RKO (cell line): ENCODE results near the gene ANKRD13A.

Experiments
- DNase-seq: peaks from one replicate; pipeline ENCODE4 v3.0.0-alpha.2; 2016; ENCODE audit warnings: low spot score

Gene ANKRD13A

GRCh38 chr12:109998904-109999648, at the start of gene ANKRD13A:
TSS of gene ANKRD13A (plus strand) at chr12:109999430. CDS start at chr12:109999689, 259 bp downstream.
- DNase-seq, result peak; percentile 96

DNA sequence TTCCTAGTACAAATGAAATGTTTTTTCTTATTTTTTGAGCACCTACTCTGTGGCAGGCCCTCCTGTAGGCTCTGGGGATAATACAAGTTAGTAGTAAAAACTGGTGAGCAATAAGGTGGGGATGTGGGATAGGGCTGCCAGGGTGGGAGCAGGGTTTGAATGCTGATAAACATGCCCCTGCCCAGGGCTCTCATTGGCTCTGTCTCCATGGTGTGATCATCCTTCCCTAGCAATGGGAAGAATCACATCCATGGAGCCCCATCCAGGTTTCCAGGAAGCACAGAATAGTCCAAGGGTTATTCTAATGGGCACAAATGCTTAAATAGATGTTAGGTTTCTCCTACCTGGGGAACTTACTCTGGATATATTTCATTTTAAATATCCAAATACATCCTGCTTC, 48.6 kb upstream of the ANKRD13A start:
- DNase-seq, result no peak

DNA sequence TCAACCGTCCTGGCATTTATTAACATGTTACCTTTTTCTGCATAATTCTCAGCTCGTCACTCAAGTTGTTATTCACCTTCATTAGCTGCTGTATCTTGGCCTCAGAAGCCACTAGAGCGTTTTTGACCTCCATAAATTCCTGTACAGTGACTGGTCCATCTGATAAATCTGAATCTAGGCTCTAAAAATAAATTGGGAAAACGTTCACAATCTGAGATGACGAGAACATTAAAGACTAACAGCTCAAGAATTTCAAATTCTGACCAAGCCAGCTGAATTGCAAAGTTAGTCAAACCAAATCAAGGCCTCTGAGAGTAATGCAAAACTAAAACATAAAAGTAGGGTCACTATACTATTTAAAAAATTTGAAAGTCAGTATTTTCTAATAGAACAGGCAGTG, 48.1 kb upstream of the ANKRD13A start:
- DNase-seq, result peak; percentile 40

- no peak for DNase-seq
Observed at GRCh38 chr12:109951751-109952150, 47.5 kb upstream of the ANKRD13A start.

DNA sequence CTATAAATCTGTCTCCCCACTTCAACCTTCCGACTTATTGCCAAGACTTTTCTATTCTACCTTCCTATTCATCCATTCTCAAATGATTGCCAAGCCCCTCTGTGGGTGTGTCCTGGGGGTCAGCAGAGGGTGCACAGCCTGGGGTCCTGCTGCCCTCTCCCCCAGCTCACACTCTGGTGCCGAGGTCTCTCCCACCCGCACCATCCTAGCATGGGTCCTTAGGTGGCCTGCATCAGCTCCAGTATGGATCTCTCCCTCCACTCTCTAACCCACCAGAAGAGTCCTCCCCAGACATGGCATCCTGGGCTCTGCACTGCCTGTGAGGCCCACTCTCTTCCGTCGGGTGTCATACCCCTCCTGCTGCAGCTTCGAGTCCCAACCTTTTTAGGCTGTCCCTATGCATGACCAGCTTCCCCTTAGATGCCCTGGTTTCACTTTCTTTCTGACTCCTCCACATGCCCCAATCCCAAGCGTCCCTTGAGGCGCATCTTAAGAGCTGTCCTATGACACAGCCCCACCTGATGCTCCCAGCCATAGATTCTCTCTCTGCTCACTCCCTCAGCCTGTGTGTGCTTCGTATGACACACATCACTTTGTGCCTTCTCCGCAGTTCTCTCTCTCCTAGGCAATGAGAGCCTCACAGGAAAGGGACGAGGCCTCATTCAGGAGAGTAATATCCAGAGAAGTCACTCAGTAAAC, 46.9 kb upstream of the ANKRD13A start:
- no peak for DNase-seq

GRCh38 chr12:109952873-109953272, 46.4 kb upstream of the ANKRD13A start:
- DNase-seq, result no peak

DNA sequence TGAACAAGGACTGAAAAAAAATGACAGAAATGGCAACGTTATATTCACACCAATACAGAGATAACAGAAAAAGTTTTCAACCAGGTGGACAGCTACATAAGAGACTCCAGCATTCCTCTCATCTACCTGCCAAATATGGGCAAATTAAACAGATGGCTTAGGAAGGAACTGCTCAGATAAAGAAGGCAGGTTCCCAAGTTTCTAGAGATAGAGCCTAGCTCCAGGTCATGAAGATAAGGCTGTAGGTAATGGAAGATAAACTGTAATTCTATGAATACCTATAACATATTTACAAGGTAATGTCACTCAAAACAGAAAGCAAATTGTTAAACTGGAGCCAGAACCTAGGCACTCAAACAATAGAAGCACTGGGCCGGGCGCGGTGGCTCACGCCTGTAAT, 45.6 kb upstream of the ANKRD13A start:
- no peak for DNase-seq

- no peak for DNase-seq
Observed at GRCh38 chr12:109958374-109958773, 40.9 kb upstream of the ANKRD13A start.

DNA sequence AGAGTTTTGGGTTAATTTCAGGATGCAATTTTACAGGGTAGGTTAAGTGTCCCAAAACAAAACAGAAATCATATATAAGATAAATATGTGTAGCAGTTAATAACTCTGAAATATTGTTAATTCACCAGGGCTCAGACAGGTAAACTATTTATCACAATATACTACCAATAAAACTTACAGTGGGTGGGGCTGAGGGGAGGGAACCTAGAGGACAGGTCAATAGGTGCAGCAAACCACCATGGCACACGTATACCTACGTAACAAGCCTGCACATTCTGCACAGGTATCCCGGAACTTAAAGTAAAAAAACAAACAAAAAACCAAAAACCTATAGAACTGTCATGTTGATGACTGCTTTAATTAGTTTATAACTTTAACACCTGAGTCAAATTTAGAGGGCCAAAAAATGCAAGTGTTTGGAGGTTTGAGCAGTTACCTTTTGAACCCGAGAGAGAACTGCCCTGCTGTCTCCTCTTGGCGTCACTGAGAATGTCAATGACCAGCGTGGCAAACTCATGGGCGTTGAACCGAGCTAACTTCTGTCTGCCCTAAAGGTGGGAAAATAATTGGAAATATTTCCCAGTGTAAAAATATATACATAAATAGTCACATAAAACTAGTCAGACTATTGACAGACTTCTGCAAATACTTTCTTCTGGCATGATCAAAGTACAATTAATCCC, 39.7 kb upstream of the ANKRD13A start:
- no peak for DNase-seq

GRCh38 chr12:109961201-109961600, 38.0 kb upstream of the ANKRD13A start:
- no peak for DNase-seq

GRCh38 chr12:109961612-109962011, 37.6 kb upstream of the ANKRD13A start:
- no peak for DNase-seq

- no peak for DNase-seq
Observed at GRCh38 chr12:109962398-109962797, 36.8 kb upstream of the ANKRD13A start.

GRCh38 chr12:109963330-109963729, 35.9 kb upstream of the ANKRD13A start:
- DNase-seq, result no peak

- no peak for DNase-seq
Observed at GRCh38 chr12:109963743-109964429, 35.3 kb upstream of the ANKRD13A start.

- DNase-seq, result no peak
Observed at GRCh38 chr12:109966546-109966945, 32.7 kb upstream of the ANKRD13A start.

DNA sequence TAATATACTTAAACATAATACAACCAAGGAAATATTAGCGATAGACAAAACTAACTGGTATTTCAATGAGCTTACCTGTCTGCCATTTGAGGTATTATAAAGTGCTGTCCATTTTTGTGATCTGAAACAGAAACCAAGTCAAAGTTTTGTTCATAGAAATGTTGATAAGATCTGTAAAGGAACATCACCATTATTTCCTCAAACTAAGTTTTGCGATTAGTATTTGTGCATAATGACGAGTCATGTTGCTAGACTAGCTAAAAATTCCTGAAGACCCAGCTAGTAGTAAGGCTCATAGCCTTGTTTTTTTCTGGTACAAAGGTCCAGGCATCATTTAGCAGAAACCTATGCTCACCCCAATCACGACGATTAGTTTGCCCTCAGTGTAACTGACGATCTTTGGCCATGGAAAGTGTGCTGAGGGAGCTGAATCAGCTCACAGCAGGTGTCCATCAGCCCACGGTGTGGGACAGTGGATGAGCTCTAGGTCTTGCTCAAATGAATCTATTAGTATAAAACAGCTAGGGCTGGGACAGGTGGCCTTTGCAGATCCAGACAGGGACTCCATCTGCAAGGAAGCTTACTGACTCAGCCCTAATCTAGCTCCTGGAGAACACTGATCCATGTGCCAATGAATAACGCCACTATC, 31.7 kb upstream of the ANKRD13A start:
- no peak for DNase-seq

DNA sequence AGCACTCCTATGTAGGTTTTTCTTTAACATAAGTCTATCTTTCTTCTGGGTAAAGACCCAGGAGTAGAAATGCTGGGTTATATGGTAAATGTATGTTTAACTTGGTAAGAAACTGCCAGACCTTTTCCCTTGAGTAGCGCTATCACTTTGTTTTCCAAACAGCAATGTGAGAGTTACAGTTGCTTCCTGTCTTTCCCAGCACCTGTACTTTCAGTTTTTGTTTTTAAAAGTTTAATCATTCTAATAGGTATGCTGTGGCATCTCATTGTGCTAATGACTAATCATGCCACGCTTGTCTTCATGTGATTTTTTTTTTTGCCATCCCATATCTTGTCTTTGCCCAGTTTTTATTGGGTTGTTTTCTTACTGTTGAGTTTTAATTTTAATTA, 31.2 kb upstream of the ANKRD13A start:
- DNase-seq, result no peak

DNA sequence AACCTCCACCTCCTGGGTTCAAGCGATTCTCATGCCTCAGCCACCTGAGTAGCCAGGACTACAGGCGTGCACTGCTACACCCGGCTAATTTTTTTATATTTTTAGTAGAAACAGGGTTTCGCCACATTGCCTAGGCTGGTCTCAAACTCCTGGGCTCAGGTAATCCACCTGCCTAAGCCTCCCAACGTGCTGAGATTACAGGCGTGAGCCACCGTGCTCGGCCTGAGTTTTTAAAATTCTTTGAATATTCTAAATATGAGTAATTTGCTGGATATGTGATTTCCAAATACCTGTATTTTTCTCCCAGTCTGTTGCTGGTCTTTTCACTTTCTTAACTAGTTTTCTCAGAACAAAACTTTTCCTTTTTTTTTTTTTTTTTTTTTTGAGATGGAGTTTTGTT, 30.4 kb upstream of the ANKRD13A start:
- no peak for DNase-seq

DNA sequence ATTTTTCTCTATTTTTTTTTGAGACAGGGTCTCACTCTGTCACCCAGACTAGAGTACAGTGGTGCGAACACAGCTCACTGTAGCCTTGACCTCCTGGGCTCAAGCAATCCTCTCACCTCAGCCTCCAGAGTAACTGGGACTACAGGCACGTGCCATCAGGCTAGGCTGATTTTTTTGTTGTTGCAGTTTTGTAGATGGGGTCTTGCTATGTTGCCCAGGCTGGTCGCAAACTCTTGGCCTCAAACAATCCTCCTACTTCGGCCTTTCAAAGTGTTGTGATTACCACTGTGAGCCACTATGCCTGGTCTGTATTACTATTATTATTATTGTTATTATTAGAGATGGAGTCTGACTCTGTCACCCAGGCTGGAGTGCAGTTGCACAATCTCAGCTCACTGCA, 26.4 kb upstream of the ANKRD13A start:
- no peak for DNase-seq

DNA sequence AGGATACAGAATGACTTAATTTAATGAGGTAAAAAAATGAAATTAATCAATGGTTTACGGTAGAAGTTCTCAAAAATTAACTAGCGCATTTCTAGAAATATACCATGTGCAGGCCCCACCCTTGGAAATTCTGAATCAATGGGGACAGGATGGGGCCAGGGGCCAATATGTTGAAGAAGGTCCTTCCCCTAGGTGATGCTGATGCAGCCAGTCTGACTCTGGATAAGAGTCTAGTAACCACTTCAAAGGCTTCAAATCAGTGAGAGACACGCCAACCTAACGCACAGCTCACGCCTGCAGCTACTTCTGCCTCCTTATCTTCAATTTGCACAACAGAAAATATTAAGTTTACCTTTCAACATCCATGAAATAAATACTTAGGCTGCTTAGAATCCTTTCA, 17.9 kb upstream of the ANKRD13A start:
- no peak for DNase-seq

- DNase-seq, result no peak
Observed at GRCh38 chr12:109982210-109982609, 17.0 kb upstream of the ANKRD13A start.
